Skeletal muscle tissue (tissue), 4 donors: Measurements from ENCODE around the gene SERPINB6. TPM values are rescaled to one million over a fixed set of nuclear protein-coding genes. Genes with fewer than 3 reads are reported as not detected.
"Not testable (repeated sequence)": the region's sequence is repeated elsewhere in the genome, so short reads cannot be mapped to it uniquely, and the experiment has no call there.

ENCODE experiments used
- H3K27ac ChIP-seq: one replicate; pipeline ENCODE4 v1.7.0; 2013; ENCODE audit warnings: mild to moderate bottlenecking, low read depth, low read length, inconsistent platforms
- H3K27me3 ChIP-seq, 3 donors: one replicate each; pipeline ENCODE4 v1.7.0; 2013; ENCODE audit warnings: low read length in 3 of 3; ENCODE audit not compliant: control insufficient read depth in 3 of 3, insufficient read depth in 3 of 3
- H3K36me3 ChIP-seq, 3 donors: one replicate each; pipeline ENCODE4 v1.7.0; 2013; ENCODE audit warnings: low read length in 3 of 3; ENCODE audit not compliant: control insufficient read depth in 3 of 3, insufficient read depth in 3 of 3
- H3K4me1 ChIP-seq, 3 donors: one replicate each; pipeline ENCODE4 v1.7.0; 2013; ENCODE audit warnings: low read length in 3 of 3, mild to moderate bottlenecking in 3 of 3; ENCODE audit not compliant: control insufficient read depth in 3 of 3, insufficient read depth in 3 of 3
- H3K4me3 ChIP-seq, 3 donors: one replicate each; pipeline ENCODE4 v1.7.0; 2013; ENCODE audit warnings: low read length in 3 of 3
- H3K9ac ChIP-seq, 3 donors: one replicate each; pipeline ENCODE4 v1.7.0; 2013; ENCODE audit warnings: low read length in 3 of 3, mild to moderate bottlenecking in 3 of 3, moderate library complexity in 2 of 3, low read depth in 1 of 3
- H3K9me3 ChIP-seq, 3 donors: one replicate each; pipeline ENCODE4 v1.7.0; 2013; ENCODE audit warnings: low read length in 3 of 3; ENCODE audit not compliant: control insufficient read depth in 3 of 3
- total RNA-seq: library from RNA; depleted of rRNA; stranded (reverse); fragments of >200 nt; gene quantifications from one replicate; pipeline ENCODE4 v1.2.3, GENCODE V29; 2014
- donor health status: Osteomylitis.

The SERPINB6 gene
- total RNA-seq, 1 donor from 2014 or later = 52.7 TPM

DNA sequence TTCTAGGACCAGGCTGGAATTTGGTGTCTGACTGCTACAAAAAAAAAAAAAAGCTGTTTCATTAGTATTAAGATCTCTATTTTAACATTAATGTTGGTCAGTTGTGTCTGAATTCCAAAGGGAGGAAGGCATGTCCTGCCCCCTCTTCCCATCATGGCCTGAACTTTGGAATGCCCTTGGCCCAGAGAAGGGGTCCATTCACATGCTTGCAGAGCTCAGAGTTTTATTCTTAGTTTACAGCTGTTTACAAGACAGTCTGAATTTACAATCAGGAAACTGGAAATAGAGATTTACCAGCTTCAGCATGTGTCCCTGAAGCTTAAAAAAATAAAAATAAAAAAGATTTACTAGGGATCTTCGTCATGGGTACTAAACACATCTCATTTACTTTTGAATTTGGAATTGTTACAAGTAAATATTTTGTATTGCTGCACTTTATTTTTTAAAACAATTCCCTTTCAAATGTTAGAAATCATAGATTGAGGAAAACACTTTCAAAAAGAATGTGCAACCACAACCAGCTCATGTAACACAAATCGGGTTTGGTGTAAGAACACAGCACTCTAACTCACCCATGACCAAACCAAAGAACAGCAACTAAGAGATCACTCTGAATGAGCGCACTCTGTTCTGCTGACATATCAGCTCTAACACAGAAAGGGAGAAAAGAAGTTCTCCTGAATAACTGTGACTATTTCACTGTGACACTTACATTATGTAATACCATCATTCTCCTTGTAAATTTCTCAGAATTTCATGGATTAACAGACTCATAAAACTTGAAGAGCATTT, 6.6 kb upstream of the SERPINB6 start:
- no peak overlapping the region for H3K9ac ChIP-seq
- no peaks in the 10 kb centered on the region for H3K36me3 ChIP-seq
- no peaks in the 10 kb centered on the region for H3K9me3 ChIP-seq
- peaks cover 13 to 19% (median 14%) of the 10 kb centered on the region in 3 donors for H3K4me1 ChIP-seq
- no peaks in the 10 kb centered on the region for H3K27me3 ChIP-seq
- no peak overlapping the region for H3K27ac ChIP-seq
- no peak overlapping the region for H3K4me3 ChIP-seq

DNA sequence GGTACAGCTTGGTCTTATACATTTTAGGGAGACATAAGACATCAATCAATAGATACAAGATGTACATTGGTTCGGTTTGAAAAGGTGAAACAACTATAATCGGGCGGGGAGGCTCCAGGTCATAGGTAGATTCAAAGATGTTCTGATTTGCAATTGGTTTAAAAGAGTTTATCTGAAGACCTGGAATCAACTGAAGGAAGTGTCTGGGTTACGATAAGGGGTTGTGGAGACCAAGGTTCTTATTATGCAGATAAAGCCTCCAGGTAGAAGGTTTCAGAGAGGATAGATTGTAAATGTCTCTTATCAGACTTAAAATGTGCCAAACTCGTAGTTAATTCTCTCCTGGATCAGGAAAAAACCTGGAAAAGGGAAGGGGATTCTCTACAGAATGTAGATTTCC, 5.9 kb upstream of the SERPINB6 start:
- H3K4me3 ChIP-seq = no peak overlapping the region
- H3K36me3 ChIP-seq = no peaks in the 10 kb centered on the region
- peaks cover 9 to 13% (median 11%) of the 10 kb centered on the region in 3 donors for H3K4me1 ChIP-seq
- H3K27me3 ChIP-seq = no peaks in the 10 kb centered on the region
- no peak overlapping the region for H3K9ac ChIP-seq
- no peak overlapping the region for H3K27ac ChIP-seq
- H3K9me3 ChIP-seq = no peaks in the 10 kb centered on the region

DNA sequence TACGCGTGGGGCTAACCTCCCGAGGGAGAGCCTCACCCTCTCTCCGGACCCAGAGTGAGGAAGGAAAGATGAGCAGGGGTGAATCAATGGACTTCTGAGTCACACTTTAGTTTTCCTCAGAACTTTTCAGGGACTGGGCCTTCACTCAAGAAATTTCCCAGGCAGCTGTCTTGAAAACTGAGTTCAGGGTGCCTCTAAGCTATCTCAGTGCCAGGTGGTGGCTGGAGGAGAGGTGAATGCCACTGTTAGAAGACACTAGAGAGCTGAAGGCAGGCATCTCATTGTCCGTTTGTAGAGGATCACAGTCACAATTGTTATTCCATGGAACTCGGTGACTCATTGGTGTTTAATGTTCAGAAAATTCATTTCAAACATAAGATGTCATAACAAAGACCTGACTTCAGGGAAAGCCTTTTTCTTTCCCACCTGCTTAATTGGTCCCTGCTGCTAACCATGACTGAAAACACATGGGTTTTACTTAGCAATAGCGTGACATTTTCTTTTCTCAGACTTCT, 5.3 kb upstream of the SERPINB6 start:
- H3K27ac ChIP-seq = no peak overlapping the region
- H3K4me3 ChIP-seq = no peak overlapping the region
- H3K9ac ChIP-seq = no peak overlapping the region
- peaks cover 5 to 15% (median 7%) of the 10 kb centered on the region in 3 donors for H3K4me1 ChIP-seq
- no peaks in the 10 kb centered on the region for H3K9me3 ChIP-seq
- no peaks in the 10 kb centered on the region for H3K36me3 ChIP-seq
- H3K27me3 ChIP-seq = no peaks in the 10 kb centered on the region

DNA sequence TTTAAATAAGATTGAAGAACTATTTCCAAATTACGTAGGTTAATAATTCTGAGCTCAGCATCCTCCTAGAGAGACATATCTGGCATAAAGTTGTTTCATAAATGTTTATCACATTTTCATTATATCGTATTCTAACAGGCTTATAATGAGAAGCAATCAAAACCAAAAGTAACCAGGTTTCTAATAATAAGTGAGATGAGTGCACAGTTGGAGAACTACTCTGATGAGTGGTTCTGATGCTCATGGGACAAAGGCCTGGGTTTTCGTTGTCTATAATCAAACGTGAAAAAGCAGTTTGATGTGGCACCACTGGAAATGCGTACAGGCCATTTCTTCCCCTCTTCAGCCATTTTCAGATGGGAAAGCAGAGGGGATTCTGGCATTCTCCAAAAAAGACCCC, 4.7 kb upstream of the SERPINB6 start:
- no peak overlapping the region for H3K27ac ChIP-seq
- no peaks in the 10 kb centered on the region for H3K27me3 ChIP-seq
- H3K9ac ChIP-seq = no peak overlapping the region

DNA sequence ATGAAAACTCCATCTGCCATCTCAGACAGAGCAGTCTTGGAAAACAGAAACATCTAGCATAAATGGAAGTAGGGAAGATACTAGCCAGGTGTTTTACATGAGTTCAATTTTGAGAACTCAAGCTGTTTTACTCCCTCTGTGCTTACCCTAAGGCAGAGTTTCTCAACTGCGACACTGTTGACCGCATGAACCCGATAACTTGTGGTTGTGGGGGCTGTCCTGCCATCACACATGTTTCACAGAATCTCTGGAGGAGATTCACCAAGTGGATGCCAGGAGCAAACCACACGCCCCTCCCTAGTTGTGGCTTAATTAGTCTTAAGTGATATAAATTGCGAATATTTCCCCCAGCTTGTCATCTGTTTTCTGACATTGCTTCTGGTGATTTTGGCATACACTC, 2.3 kb upstream of the SERPINB6 start:
- no peak overlapping the region for H3K9ac ChIP-seq
- H3K27me3 ChIP-seq = no peaks in the 10 kb centered on the region
- no peak overlapping the region for H3K4me3 ChIP-seq
- no peaks in the 10 kb centered on the region for H3K9me3 ChIP-seq
- no peaks in the 10 kb centered on the region for H3K36me3 ChIP-seq
- H3K4me1 ChIP-seq = peaks cover 5 to 13% (median 12%) of the 10 kb centered on the region in 3 donors
- no peak overlapping the region for H3K27ac ChIP-seq

More for the DNA sequence above, 4.7 kb upstream of the SERPINB6 start:
- H3K4me1 ChIP-seq = peaks cover 0 to 10% (median 2%) of the 10 kb centered on the region in 3 donors
- H3K4me3 ChIP-seq = no peak overlapping the region
- no peaks in the 10 kb centered on the region for H3K36me3 ChIP-seq
- no peaks in the 10 kb centered on the region for H3K9me3 ChIP-seq

DNA sequence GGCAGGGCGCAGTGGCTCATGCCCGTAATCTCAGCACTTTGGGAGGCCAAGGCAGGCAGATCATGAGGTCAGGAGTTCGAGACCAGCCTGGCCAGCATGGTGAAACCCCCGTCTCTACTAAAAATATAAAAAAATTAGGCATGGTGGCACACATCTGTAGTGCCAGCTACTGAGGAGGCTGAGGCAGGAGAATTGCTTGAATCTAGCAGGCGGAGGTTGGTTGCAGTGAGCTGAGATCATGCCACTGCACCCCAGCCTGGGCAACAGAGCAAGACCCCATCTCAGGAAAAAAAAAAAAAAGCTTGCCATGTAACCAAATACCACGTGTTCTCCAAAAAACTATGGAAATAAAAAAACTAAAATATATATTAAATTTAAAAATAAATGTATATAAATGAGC, 1.8 kb upstream of the SERPINB6 start:
- not testable (repeated sequence) for H3K9ac ChIP-seq, H3K27ac ChIP-seq, H3K4me3 ChIP-seq, H3K36me3 ChIP-seq, H3K27me3 ChIP-seq, H3K9me3 ChIP-seq
- H3K4me1 ChIP-seq = peaks cover 5 to 13% (median 12%) of the 10 kb centered on the region in 3 donors

DNA sequence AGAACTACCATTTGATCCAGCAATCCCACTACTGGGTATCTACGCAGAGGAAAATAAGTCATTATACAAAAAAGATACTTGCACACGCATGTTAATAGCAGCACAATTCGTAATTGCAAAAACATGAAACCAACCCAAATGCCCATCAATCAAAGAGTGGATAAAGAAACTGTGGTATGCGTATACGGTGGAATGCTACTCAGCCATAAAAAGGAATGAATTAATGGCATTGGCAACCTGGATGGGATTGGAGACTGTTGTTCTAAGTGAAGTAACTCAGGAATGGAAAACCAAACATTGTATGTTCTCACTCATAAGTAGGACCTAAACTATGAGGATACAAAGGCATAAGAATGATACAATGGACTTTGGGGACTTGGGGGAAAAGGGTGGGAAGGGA, 1.3 kb upstream of the SERPINB6 start:
- not testable (repeated sequence) for H3K4me3 ChIP-seq, H3K36me3 ChIP-seq, H3K27me3 ChIP-seq, H3K27ac ChIP-seq, H3K9ac ChIP-seq, H3K9me3 ChIP-seq
- H3K4me1 ChIP-seq = peaks cover 5 to 13% (median 12%) of the 10 kb centered on the region in 3 donors

DNA sequence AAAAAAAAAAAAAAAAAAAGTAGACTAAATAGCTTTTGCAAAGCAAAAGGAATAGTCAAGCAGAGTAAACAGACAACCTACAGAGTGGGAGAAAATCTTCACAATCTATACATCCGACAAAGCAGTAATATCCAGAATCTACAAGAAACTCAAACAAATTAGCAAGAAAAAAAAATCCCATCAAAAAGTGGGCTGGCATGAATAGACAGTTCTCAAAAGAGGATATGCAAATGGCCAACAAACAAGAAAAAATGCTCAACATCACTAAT, 786 bp upstream of the SERPINB6 start:
- not testable (repeated sequence) for H3K27me3 ChIP-seq, H3K9me3 ChIP-seq, H3K36me3 ChIP-seq
- H3K4me3 ChIP-seq = peak overlapping the region; percentile 71 to 83 (median 81)
- peak overlapping the region; percentile 93 for H3K27ac ChIP-seq
- peak overlapping the region; percentile 82 to 93 (median 88) for H3K9ac ChIP-seq
- H3K4me1 ChIP-seq = peaks cover 7 to 13% (median 12%) of the 10 kb centered on the region in 3 donors

DNA sequence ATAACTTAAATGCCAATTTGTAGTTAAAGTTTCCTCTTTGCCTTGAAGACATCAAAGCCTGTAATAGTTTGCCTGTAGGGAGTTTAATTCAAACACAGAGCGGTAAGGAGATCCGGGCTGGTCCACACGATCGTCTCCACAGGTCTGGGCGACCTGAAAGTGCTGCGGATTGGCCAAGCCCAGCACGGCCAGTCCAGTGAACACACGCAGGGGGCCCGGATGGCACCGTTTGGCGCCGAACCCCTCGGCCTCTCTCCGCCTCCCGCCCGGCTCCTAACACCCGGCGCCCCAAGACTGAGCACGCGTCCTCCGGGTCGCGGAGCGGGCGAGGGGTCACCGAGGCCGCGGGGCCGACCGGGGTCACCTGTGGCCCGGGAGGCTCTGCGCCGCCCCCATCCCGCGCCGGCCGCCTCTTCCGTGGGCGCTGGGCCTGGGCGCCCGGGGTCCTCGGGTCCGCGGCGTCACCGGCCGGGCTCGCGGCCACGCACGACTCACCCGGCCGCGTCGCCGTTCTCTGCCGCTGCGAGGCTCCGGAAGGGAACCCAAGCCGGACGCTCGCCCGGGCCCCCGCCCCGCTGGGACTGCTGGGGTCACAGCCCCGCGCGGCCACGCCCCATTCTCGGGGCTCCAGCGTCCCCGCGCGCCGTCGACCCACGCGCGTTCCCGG, 481 bp downstream of the SERPINB6 start:
- Histone ChIP-seq H3K27ac (peak overlapping the region; percentile 93), H3K36me3 (no peaks in the 10 kb centered on the region), H3K4me1 (peaks cover 11 to 13% (median 12%) of the 10 kb centered on the region in 3 donors), H3K9me3 (no peaks in the 10 kb centered on the region), H3K27me3 (no peaks in the 10 kb centered on the region), H3K4me3 (peak overlapping the region; percentile 80 to 83 (median 81)), H3K9ac (peak overlapping the region; percentile 82 to 93 (median 82))

DNA sequence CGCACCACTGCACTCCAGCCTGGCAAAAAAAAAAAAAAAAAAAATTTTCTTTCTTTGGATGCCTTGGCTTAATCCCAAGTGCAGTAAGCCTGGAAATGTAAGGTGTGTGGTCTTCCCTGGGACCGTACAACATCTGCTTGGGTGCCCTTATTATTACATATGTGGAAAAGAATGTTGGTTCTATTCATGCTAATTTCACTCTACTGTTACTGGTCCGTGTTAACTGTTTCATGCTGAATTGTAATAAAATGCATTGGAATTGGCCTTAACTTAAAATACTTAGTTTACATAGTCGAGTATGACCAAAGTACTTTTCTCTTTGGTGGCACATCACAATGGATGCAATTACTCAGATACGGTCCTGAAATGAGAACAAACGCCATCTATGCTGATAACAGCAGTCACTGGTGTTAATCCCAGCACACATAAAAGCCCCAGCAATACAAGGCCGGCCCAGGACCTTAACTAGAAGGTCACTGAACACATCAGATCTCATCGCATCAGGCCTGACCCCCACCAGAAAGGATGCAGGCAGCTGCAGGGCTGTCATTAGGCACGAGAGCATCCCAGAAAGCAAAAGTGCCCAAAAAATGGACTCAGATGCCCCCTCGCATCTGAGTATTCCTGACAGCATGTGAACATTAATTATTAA, 1.2 kb downstream of the SERPINB6 start:
- Histone ChIP-seq H3K4me1 (peaks cover 11 to 13% (median 12%) of the 10 kb centered on the region in 3 donors), H3K9ac (peak overlapping the region; percentile 57 to 93 (median 82)), H3K27me3 (no peaks in the 10 kb centered on the region), H3K9me3 (no peaks in the 10 kb centered on the region), H3K27ac (peak overlapping the region; percentile 93), H3K36me3 (no peaks in the 10 kb centered on the region), H3K4me3 (peak overlapping the region; percentile 80 to 83 (median 81))
